ENCODE data around the gene MPHOSPH8.
"Not testable (repeated sequence)": the region's sequence is repeated elsewhere in the genome, so short reads cannot be mapped to it uniquely, and the experiment has no call there.

Gene MPHOSPH8

DNA sequence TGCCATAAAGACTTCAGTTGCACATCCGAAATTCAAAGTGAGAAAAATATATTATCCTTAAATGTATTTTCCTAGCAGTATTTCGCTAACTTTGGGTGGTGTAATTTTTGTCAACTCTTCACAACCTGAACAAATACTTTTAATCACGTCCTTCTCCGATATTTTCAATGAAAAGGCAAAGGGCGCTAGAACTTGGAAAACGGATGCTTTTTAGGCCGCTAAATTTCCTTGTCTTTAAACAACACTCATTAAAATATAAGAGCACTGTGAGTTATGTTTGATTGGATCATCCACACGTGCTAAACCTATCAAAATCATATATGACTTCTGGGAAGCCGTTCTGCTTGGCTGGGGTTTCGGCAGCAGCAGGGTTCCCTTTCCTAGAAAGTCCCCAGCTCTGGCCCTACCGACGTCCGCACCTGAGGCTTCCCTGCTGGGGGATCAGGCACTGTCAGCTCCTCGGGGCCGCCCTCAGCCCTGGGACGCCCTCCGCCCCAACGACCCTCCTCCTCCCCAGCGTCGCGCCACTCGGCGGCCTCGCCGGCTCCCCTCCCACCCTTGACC lies 462 bp upstream of the MPHOSPH8 start:
- no peak for DNase-seq (ENCODE audit: low read depth)
- H3K4me3 ChIP-seq (ENCODE audit: low read length), result peak overlapping the region; percentile 77
- TF ChIP-seq, protein P1, sequence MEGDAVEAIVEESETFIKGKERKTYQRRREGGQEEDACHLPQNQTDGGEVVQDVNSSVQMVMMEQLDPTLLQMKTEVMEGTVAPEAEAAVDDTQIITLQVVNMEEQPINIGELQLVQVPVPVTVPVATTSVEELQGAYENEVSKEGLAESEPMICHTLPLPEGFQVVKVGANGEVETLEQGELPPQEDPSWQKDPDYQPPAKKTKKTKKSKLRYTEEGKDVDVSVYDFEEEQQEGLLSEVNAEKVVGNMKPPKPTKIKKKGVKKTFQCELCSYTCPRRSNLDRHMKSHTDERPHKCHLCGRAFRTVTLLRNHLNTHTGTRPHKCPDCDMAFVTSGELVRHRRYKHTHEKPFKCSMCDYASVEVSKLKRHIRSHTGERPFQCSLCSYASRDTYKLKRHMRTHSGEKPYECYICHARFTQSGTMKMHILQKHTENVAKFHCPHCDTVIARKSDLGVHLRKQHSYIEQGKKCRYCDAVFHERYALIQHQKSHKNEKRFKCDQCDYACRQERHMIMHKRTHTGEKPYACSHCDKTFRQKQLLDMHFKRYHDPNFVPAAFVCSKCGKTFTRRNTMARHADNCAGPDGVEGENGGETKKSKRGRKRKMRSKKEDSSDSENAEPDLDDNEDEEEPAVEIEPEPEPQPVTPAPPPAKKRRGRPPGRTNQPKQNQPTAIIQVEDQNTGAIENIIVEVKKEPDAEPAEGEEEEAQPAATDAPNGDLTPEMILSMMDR (conservative IDR thresholded peaks at IDR 0.05; ENCODE audit: low read length), result no peak

DNA sequence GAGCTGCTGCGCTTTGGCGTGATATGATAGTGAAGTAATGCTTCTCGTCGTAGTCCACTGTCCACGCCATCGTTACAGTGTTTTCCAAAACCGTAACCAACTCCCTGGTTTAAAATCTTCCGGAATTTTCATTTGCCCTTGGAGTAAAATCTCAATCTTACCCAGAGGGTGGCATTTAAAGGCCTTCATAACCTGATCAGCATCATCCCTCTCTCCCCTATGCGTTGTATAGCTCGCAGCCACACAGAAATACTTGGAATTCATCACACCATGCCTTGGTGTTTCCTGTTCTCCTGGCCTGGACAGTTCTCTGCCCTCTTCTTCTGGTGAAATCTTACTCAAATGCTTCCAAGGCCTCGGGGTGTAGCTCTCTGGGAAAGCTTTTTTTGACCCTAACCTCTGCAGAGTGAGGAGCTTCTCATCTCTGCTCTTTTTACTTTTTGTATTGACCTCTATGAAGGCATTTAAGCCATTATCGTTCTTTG lies 839 bp downstream of the MPHOSPH8 start:
- TF ChIP-seq, protein P1 (conservative IDR thresholded peaks at IDR 0.05; ENCODE audit: low read length), result no peak
- H3K4me3 ChIP-seq (ENCODE audit: low read length), result peak overlapping the region; percentile 77
- peak; percentile 58 for DNase-seq (ENCODE audit: low read depth)

DNA sequence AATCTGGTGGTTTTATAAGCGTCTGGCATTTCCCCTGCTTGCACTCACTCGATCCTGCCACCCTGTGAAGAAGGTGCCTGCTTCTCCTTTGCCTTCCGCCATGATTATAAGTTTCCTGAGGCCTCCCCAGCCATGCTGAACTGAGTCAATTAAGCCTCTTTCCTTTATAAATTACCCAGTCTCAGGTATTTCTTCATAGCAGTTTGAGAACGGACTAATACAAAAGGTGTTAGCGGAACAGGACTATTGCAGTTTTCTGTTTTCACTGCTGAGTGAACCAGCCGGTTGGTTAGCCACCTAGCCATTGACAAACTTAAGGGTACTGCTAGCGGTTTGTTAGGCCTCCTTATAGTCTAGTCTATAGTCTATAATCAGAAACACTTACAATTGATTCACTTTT lies 2.5 kb downstream of the MPHOSPH8 start:
- not testable (repeated sequence) for H3K4me3 ChIP-seq (ENCODE audit: low read length); DNase-seq (ENCODE audit: low read depth)

DNA sequence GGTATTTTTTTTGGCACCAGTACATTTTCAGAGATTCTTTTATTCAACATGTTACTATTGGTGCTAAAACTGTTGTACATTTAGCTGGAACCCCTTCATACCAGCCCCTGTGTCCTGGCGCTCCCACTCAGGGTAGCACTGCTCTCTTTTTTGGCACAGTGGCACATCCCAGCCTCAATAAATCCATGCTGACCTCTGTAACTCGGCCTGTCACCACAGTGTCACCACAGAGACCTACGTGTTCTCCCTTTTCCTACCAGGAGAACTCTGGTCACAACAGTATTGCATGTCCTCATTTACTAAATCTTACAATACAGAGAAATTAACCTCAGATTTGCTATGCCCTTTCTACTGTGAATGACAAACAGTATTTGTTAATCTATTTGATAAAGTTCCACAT lies 10.2 kb downstream of the MPHOSPH8 start:
- H3K4me3 ChIP-seq (ENCODE audit: low read length), result no peak overlapping the region
- TF ChIP-seq, protein P1 (conservative IDR thresholded peaks at IDR 0.05; ENCODE audit: low read length), result no peak
- no peak for DNase-seq (ENCODE audit: low read depth)

DNA sequence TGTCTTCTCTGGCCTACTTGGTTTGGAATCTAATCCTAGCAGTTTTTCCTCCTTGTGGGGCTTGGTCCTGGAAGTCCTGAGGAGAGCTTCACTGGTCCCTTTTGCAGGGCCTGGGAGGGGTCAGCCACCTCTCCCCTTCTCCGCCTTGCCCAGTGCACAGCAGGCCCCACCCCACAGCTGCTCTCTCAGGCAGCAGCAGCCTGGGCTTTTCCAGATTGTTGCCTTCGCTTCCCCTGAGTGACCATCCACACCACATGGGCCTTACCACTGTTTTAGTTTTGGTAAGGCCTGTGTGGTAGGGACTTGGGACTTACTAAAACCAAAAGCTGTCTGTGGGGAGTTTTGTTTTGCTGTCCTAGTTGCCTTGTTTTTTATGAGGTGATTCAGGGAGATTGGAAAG lies 11.5 kb downstream of the MPHOSPH8 start:
- H3K4me3 ChIP-seq (ENCODE audit: low read length), result no peak overlapping the region
- no peak for DNase-seq (ENCODE audit: low read depth)
- TF ChIP-seq, protein P1 (conservative IDR thresholded peaks at IDR 0.05; ENCODE audit: low read length), result no peak

DNA sequence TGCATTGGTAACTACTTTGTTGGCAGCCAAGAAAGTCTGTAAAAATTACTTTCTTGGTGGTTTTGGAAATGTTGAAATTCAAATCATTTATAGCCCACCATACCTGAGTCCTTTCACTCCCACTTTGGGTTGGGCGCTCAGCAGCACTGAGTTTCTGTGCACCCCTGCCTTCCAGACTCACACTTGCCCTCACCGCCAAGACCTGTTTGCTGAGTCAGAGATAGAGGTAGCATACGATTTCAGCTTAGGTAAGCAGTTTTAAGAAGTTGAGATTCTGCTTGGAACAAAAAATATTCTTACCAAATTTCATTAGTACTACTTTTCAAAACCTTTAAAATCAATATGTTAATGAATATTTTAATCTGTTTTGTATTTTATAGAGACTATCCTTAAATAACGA lies 12.6 kb downstream of the MPHOSPH8 start:
- TF ChIP-seq, protein P1 (conservative IDR thresholded peaks at IDR 0.05; ENCODE audit: low read length), result no peak
- no peak overlapping the region for H3K4me3 ChIP-seq (ENCODE audit: low read length)

DNA sequence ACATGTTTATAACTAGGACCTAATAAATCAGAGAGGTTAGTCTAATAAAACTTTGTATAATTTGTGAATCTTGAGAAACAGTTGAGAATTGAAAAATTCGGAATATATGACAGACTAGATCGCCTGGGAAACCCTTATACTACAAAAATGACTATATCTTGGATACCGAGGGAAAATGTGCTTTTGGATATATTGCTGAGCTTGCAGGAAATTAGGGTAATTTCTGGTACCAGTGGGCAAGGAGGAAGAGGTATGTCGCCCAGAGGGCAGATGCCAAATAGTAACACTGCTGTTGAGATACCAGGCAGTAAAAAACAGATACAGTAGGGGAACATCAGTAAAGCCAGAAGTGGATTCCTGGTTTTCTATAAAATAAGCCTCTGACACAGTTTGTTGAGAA lies 17.3 kb downstream of the MPHOSPH8 start:
- no peak for DNase-seq (ENCODE audit: low read depth)
- TF ChIP-seq, protein P1 (conservative IDR thresholded peaks at IDR 0.05; ENCODE audit: low read length), result no peak
- H3K4me3 ChIP-seq (ENCODE audit: low read length), result no peak overlapping the region

More for the DNA sequence above, 12.6 kb downstream of the MPHOSPH8 start:
- no peak for DNase-seq (ENCODE audit: low read depth)
